Inflammatory macrophage treated with lipopolysaccharide for 4 hours (primary cell): ENCODE data around the gene CHD9.
"Not testable (repeated sequence)": the region's sequence is repeated elsewhere in the genome, so short reads cannot be mapped to it uniquely, and the experiment has no call there.

Source experiments
- DNase-seq: peaks from one replicate; pipeline ENCODE4 v3.0.0-alpha.2; 2020

Gene CHD9

DNA sequence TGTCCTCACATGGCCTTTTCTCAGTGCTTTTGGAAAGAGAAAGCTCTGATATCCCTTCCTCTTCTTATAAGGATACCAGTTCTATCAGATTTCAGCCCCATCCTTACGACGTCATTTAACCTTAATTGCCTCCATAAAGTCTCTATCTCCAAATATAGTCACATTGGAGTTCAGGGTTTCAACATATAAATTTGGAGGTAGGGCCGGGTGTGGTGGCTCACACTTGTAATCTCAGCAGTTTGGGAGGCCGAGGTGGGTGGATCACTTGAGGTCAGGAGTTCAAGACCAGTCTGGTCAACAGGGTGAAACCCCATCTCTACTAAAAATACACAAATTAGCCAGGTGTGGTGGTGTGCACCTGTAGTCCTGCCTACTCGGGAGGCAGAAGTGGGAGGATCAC lies 7.3 kb upstream of the CHD9 start:
- not testable (repeated sequence) for DNase-seq

DNA sequence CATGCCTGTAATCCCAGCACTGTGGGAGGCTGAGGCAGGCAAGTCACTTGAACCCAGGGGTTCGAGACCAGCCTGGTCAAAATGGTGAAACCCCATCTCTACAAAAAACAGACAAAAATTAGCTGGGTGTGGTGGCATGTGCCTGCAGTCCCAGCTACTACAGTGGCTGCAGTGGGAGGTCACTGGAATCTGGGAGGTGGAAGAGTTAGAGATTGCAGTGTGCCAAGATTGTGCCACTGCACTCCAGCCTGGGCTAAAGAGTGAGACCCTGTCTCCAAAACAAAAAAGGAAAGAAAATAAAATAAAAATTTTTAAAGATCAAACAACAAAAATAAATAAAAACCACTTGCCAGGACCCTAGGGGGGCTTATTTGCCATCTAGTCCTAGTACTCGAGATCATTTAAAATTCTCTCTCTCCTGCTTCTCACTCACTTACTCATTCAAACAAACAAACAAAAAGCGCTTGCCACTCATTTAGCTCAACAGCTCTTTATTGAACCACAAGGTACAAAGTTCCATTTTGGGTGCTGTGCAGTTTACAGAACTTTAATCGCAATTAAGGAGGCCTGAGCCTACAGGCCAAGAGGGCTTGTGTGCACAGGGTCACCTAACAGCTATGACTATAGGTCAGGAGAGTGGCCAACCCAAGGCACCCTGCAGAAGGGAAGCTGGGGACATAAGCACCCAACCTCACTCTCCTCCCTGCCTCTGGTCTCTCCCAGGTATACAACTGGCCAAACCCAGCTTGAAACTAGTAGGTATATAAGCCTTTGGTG lies 6.5 kb upstream of the CHD9 start:
- no peak for DNase-seq

GRCh38 chr16:53051255-53051654 lies 3.5 kb upstream of the CHD9 start:
- not testable (repeated sequence) for DNase-seq

- DNase-seq = peak; percentile 77
Measured at GRCh38 chr16:53052519-53053501, 2.0 kb upstream of the CHD9 start, which contains the start of gene CHD9NB. TSS of gene CHD9NB (minus strand) at chr16:53052897. CDS start at chr16:53044158, 8,739 bp downstream.

GRCh38 chr16:53053967-53054669 lies 673 bp upstream of the CHD9 start:
- DNase-seq = no peak

GRCh38 chr16:53055541-53056391 lies 975 bp downstream of the CHD9 start:
- DNase-seq = peak; percentile 51

GRCh38 chr16:53056392-53056881 lies 1.6 kb downstream of the CHD9 start:
- no peak for DNase-seq

DNA sequence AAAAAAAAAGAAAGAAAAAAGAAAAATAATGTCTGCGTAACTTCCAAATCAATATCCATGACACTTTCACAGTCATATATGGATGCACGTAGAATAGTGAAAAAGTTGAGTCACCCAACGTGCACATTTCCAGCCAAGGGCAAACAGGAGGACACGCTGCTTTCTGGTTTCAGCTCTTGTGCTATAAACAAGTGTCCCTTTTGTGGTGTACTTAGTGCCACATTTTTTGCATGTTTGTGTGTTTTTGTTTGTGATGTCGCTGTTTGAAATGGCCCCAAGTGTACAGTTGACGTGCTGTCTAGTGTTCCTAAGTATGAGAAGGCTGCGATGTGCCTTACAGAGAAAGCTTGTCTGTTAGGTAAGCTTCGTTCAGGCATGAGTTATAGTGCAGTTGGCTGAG lies 2.9 kb downstream of the CHD9 start:
- DNase-seq = no peak

DNA sequence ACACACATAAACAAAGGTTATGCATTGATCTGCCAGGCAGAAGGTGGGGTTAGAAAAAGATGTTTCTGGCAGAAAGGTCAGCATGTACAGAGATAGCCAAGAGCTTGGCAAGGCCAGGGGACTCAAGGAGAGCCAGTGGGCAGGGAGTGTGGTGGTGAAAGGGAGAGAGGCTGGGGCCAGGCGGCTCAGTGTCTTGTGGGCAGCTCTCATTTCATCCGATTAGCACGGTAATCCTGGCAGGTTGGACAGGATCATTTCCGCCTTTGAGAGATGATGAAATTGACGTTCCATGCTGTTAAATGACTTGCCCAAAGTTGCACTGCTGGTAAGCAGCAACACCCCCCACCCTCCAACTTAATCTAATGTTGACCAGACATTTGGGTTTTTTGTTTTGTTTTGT lies 3.6 kb downstream of the CHD9 start:
- DNase-seq = no peak

DNA sequence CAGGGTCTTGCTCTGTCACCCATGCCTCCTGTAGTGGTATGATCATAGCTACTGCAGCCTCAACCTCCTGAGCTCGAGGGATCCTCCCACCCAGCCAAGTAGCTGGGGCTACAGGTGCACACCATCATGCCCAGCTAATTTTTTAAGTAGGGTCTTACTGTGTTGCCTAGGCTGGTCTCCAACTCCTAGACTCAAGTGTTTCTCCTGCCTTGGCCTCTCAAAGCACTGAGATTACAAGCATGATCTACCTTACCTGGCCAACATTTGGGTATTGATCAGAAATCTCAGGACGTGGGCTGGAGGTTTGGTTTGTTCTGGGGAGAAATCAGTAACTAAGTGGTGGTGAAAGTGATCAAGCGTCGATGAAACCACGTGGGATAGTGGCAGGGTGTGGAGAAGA lies 4.1 kb downstream of the CHD9 start:
- DNase-seq = no peak

- no peak for DNase-seq
Measured at GRCh38 chr16:53059672-53060071, 4.9 kb downstream of the CHD9 start.

DNA sequence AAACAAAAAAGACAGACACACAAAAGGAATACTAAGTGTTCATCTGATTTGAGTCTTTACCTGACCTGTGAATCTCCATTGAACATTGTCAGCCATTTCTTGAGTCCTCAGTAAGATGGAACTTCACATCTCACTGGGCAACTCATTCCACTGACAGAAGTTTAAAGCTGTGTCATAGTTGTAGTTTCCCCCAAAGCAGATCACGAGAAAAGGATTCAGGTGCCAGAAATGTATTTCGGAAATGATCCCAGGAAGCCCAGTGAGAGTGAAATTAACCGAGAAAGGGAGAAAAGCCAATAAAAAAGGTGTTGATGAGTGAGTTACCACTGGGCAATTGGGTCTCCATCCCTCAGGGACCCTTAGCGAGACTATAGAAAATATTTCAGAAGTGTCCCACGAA lies 6.5 kb downstream of the CHD9 start:
- no peak for DNase-seq

DNA sequence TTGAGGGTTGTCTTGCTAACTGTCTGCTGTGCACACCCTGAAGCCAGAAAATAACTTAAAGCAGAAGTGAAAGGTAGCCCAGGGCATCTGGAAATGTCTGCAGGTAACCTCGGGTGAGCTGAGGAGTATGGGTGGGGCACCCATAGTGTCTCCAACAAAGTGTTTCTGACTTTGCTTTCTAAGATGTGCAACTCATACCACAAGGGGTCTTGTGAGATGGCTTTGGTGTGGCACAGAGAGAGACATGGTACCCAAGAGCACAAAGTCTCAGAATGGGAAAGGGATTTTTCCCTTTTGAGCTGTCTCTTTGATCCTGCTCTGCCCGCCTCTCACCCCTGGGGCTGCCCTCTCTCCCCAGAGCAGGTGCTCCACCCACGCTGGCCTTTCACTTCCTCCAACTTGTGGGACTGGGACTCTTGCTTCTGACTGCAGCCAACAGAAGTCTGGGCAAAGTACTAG lies 6.9 kb downstream of the CHD9 start:
- peak; percentile 82 for DNase-seq

GRCh38 chr16:53064081-53064578 lies 9.3 kb downstream of the CHD9 start:
- DNase-seq = peak; percentile 65

DNA sequence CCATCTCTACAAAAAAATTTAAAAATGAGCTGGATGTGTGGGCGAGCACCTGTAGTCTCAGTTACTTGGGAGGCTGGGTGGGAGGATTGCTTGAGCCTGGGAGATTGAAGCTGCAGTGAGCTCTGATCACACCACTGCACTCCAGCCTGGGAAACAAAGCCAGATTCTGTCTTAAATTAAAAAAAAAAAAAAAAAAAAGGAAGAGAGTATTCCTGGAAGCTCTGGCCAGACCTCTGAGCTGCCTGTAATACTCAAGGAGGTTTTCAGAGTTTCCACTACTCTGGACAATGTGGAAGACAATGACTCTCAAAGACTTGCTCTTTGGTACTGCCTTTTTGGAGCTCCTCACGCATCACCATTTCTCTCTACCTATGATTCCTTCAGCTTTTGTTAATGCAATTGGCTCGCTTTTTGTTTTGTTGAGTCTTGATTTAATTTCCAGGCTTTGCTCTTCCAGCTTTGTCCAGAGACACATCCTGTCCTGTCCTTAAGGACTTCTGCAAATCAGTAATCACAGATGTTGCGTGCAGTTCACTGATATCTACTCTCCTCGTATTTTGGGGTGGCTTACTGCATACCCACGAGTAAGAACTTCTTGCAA lies 10.8 kb downstream of the CHD9 start:
- DNase-seq = no peak

- DNase-seq = no peak
Measured at GRCh38 chr16:53067675-53068074, 12.9 kb downstream of the CHD9 start.

DNA sequence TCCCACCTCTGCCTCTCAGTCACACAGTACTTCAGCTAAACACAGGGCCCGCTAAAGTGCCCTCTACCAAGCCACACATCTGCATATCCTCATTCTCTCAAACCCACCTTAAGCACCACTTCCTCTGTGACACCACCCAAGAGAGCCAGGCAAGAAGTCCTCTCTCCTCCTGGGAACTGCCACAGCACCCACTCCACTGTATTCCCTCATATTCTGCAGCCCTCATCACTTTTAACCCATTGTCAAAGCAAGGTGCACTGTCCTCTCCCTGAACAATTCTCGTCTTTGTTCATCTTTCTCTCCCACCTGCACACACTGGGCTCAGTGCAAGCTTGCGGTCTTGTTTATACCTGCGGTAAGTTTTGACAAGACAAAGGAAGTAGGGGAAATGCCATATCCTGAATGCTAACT lies 13.6 kb downstream of the CHD9 start:
- no peak for DNase-seq

- no peak for DNase-seq
Measured at GRCh38 chr16:53069772-53070171, 15.0 kb downstream of the CHD9 start.

- no peak for DNase-seq
Measured at GRCh38 chr16:53071748-53072301, 17.0 kb downstream of the CHD9 start.

- DNase-seq = no peak
Measured at GRCh38 chr16:53073022-53073421, 18.2 kb downstream of the CHD9 start.

DNA sequence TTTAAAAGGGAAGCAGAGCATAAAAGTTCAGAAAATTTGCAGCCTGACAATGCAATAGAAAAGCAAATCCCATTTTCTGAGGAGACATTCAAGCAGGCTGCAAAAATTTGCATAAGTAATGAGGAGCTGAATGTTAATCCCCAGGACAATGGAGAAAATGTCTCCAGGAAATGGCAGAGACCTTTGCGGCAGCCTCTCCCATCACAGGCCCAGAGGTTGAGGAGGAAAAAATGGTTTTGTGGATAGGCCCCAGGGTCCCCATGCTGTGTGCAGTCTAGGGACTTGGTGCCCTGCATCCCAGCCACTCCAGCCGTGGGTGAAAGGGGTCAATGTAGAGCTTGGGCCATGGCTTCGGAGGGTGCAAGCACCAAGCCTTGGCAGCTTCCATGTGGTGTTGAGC lies 19.5 kb downstream of the CHD9 start:
- DNase-seq = not testable (repeated sequence)
